ENCODE results near the gene FOS. TPM values are rescaled to one million over a fixed set of nuclear protein-coding genes. Genes with fewer than 3 reads are reported as not detected.

The FOS gene
- total and polyA plus RNA-seq, 2 of the 4 experiments (the other 2 are of a cell fraction): 53.6 to 171 TPM

DNA sequence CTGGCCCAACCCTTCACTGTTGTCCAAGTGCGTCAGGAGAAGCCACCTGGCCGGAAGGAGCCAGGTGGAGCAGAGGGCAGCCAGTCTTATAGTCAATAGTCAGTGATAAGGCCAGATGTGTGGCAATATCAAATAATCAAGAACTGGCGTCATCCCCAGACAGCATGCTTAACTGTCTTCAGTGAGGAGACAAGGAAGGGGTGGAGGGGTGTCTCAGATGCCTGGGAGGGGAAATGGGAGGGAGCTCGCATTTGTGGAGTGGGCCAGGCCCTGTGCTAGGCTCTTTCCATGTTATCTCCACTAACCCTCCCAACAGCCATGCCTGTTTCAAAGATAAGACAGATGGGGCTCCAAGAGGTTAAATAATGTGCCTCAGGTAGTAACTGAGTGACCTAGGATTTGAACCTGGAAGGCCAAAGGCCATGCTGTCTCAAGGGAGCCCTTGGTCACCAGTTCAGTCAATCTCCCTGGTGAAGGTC, 48.9 kb upstream of the FOS start:
- TF ChIP-seq CEBPB (IDR thresholded peaks at IDR 0.05; ENCODE audit: low read depth, low read length): peak; percentile 17; the same call in 1 of the 2 replicates
- TF ChIP-seq, protein P1, sequence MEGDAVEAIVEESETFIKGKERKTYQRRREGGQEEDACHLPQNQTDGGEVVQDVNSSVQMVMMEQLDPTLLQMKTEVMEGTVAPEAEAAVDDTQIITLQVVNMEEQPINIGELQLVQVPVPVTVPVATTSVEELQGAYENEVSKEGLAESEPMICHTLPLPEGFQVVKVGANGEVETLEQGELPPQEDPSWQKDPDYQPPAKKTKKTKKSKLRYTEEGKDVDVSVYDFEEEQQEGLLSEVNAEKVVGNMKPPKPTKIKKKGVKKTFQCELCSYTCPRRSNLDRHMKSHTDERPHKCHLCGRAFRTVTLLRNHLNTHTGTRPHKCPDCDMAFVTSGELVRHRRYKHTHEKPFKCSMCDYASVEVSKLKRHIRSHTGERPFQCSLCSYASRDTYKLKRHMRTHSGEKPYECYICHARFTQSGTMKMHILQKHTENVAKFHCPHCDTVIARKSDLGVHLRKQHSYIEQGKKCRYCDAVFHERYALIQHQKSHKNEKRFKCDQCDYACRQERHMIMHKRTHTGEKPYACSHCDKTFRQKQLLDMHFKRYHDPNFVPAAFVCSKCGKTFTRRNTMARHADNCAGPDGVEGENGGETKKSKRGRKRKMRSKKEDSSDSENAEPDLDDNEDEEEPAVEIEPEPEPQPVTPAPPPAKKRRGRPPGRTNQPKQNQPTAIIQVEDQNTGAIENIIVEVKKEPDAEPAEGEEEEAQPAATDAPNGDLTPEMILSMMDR (conservative IDR thresholded peaks at IDR 0.05; ENCODE audit: low read depth, low read length): no peak
- Histone ChIP-seq H3K14ac (replicated peaks; ENCODE audit: low read depth, low read length) (no peak overlapping the region), H2AK9ac (replicated peaks; ENCODE audit: low read depth, low read length, poor library complexity) (no peak overlapping the region), H4K91ac (ENCODE audit: insufficient read depth, low read depth, low read length) (no peak overlapping the region), H3K4me3 (ENCODE audit: insufficient read depth, low read depth, low read length) (no peak overlapping the region), H2BK5ac (ENCODE audit: low read depth, low read length, poor library complexity, severe bottlenecking) (no peak overlapping the region), H3K4me1 (ENCODE audit: control insufficient read depth, insufficient read depth, low read length) (no peaks in the 10 kb centered on the region; the same call in 1 of the 2 replicates), H2BK20ac (ENCODE audit: low read depth, low read length) (no peak overlapping the region), H4K20me1 (ENCODE audit: insufficient read depth, low read length) (no peaks in the 10 kb centered on the region), H3K27me3 (ENCODE audit: control insufficient read depth, insufficient read depth, low read length) (no peaks in the 10 kb centered on the region), H4K8ac (ENCODE audit: low read depth in 2 of 2, low read length in 2 of 2) (no peak overlapping the region), H2BK120ac (ENCODE audit: low read depth, low read length) (no peak overlapping the region), H3K36me3 (ENCODE audit: control insufficient read depth, insufficient read depth, low read length) (no peaks in the 10 kb centered on the region), H2AFZ (replicated peaks; ENCODE audit: low read length, poor library complexity) (no peak overlapping the region), H4K5ac (ENCODE audit: low read depth, low read length) (no peak overlapping the region), H3K79me1 (ENCODE audit: low read depth in 1 of 2, low read length in 2 of 2) (no peaks in the 10 kb centered on the region), H3K27ac (ENCODE audit: insufficient read depth, low read length) (no peak overlapping the region), H3K9me1 (ENCODE audit: insufficient read depth, low read length) (0 out of 2 replicates have a peak, but pooled peaks cover 5% of the 10 kb centered on the region), H3K4me2 (ENCODE audit: low read depth, low read length) (no peak overlapping the region), H2AK5ac (ENCODE audit: low read depth, low read length) (no peak overlapping the region), H3K9me3 (ENCODE audit: control insufficient read depth, insufficient read depth, low read length) (no peaks in the 10 kb centered on the region), H3K23ac (ENCODE audit: low read depth, low read length) (no peak overlapping the region), H3K56ac (ENCODE audit: extremely low read depth, insufficient read depth, low read length) (no peak overlapping the region), H2BK15ac (ENCODE audit: low read depth, low read length) (no peak overlapping the region), H3K18ac (ENCODE audit: low read depth, low read length) (no peak overlapping the region), H3K4ac (ENCODE audit: low read depth, low read length) (no peak overlapping the region), H3K9ac (ENCODE audit: low read depth, low read length) (no peak overlapping the region)
- no TSS peak for BruUV-seq (replicated peaks)
- WGBS, 2 experiments (ENCODE audit: extremely low coverage in 2 of 2, insufficient read length in 1 of 2): 100% methylated on average over 1 of the region's 4 CpGs; no CpG with 5 or more reads in 1 of the 2 experiments
- intact Hi-C loops (cut with micrococcal nuclease) (no loop called here), in situ Hi-C loops (cut with MboI; ENCODE audit: low sequenced_read_pairs) (no loop called here), dilution Hi-C loops (cut with HindIII; ENCODE audit: low sequenced_read_pairs, unreplicated experiment) (no loop called here)
- DNase-seq (no peak), ATAC-seq (ENCODE audit: low read depth) (no peak)
- CTCF ChIA-PET: interaction anchor here (0.6 kb wide), 1 partner anchor 271 kb away, joined by 3 read pairs; no protein-coding TSS in a partner anchor
- POLR2A ChIA-PET (ENCODE audit: unreplicated experiment): no interaction called here

Data from IMR-90 (cell line).